DOHH2 (cell line): ENCODE data around the gene SELPLG.

Experiments used
- CTCF ChIP-seq: fragments of 200-600 bp; sonication (generic); IDR thresholded peaks from one replicate; pipeline ENCODE4 v1.5.1; 2014; ENCODE audit warnings: antibody characterized with exemption, mild to moderate bottlenecking, low read depth, low read length; ENCODE audit not compliant: poor library complexity, severe bottlenecking
- EZH2phosphoT487 ChIP-seq: fragments of 200-600 bp; sonication (generic); IDR thresholded peaks from 2 replicates; pipeline ENCODE4 v1.6.1; 2017; ENCODE audit warnings: borderline replicate concordance, mild to moderate bottlenecking, antibody characterized with exemption, low read length, moderate library complexity, mixed read lengths

GRCh38 chr12:108647585-108648287 lies 14.0 kb upstream of the SELPLG start:
- no peak for TF ChIP-seq CTCF
- no peak for TF ChIP-seq EZH2phosphoT487
